Caco-2 (cell line): Measurements from ENCODE around the gene RHBDD1. TPM values are rescaled to one million over a fixed set of nuclear protein-coding genes. Genes with fewer than 3 reads are reported as not detected.
"Not testable (repeated sequence)": the region's sequence is repeated elsewhere in the genome, so short reads cannot be mapped to it uniquely, and the experiment has no call there.

Experiments
- BruUV-seq: library from RNA; stranded (reverse); fragments of 400-500 nt; replicated peaks from 2 replicates; lab custom pipeline; 2021; lab: Mats Ljungman, UMichigan
- CTCF ChIA-PET: fragments of 300-600 bp; sonication (Branson Sonifier 250); formaldehyde crosslinking; loops from one replicate; lab custom pipeline; 2022; ENCODE audit warnings: antibody characterized with exemption; lab: Charles Lee
- POLR2A ChIA-PET: fragments of 300-600 bp; sonication (Branson Sonifier 250); formaldehyde crosslinking; loops from one replicate; lab custom pipeline; 2022; ENCODE audit warnings: antibody characterized with exemption; lab: Charles Lee
- DNase-seq, 2 experiments: peaks; one replicate each; pipeline versions ENCODE4 v3.0.0 to v3.0.0-alpha.2; 2020 to 2022
- H3K27me3 ChIP-seq: replicated peaks from 2 replicates; pipeline ENCODE4 v1.6.0; 2011; ENCODE audit warnings: low read length; ENCODE audit not compliant: control insufficient read depth, insufficient read depth
- H3K36me3 ChIP-seq: 2 replicates; pipeline ENCODE4 v1.5.1; 2011; ENCODE audit warnings: low read length; ENCODE audit not compliant: control insufficient read depth, insufficient read depth
- H3K4me1 ChIP-seq: fragments of 250-450 bp; sonication (Bioruptor Pico); 2 replicates; pipeline ENCODE4 v1.5.1; 2020; ENCODE audit warnings: mild to moderate bottlenecking
- H3K4me3 ChIP-seq: 2 replicates; pipeline ENCODE4 v1.5.1; 2011; ENCODE audit warnings: low read depth, mild to moderate bottlenecking, control low read depth, low read length
- H3K9me3 ChIP-seq: fragments of 250-450 bp; sonication (Bioruptor Pico); 2 replicates; pipeline ENCODE4 v1.5.1; 2020; ENCODE audit warnings: mild to moderate bottlenecking, moderate library complexity
- H3K27ac Mint-ChIP-seq: one replicate; pipeline ENCODE4 v1.8.0; 2022; ENCODE audit warnings: mixed read lengths; ENCODE audit not compliant: unreplicated experiment
- H3K27me3 Mint-ChIP-seq: one replicate; pipeline ENCODE4 v1.8.0; 2022; ENCODE audit warnings: mixed read lengths; ENCODE audit not compliant: insufficient read depth, unreplicated experiment
- H3K36me3 Mint-ChIP-seq: one replicate; pipeline ENCODE4 v1.8.0; 2022; ENCODE audit warnings: mild to moderate bottlenecking, mixed read lengths; ENCODE audit not compliant: insufficient read depth, unreplicated experiment
- H3K4me1 Mint-ChIP-seq: one replicate; pipeline ENCODE4 v1.8.0; 2022; ENCODE audit warnings: low read depth, mixed read lengths; ENCODE audit not compliant: unreplicated experiment
- H3K4me3 Mint-ChIP-seq: one replicate; pipeline ENCODE4 v1.8.0; 2022; ENCODE audit warnings: mild to moderate bottlenecking, moderate library complexity, mixed read lengths; ENCODE audit not compliant: unreplicated experiment
- H3K9me3 Mint-ChIP-seq: one replicate; pipeline ENCODE4 v1.8.0; 2022; ENCODE audit warnings: mixed read lengths; ENCODE audit not compliant: unreplicated experiment
- intact Hi-C: fragments of 100-400 bp; cut with micrococcal nuclease; formaldehyde crosslinking; loops from one replicate; pipeline ENCODE4 v1.10.0; 2022; ENCODE audit not compliant: unreplicated experiment
- total RNA-seq: library from RNA; stranded (reverse); gene quantifications from 2 replicates; pipeline ENCODE4 v1.2.3, GENCODE V29; 2022
- TF ChIP-seq, protein P1 (sequence below), 2 experiments: fragments of 200-600 bp in 1 of 2; IDR thresholded peaks; 1 replicate in 1 of 2; 2 replicates in 1 of 2; pipeline versions ENCODE4 v1.5.1 to v1.8.0; 2011 to 2022; ENCODE audit warnings: antibody characterized with exemption in 1 of 2, control low read depth in 1 of 2, inconsistent platforms in 1 of 2, low read depth in 1 of 2, low read length in 1 of 2, mild to moderate bottlenecking in 1 of 2, moderate library complexity in 1 of 2; ENCODE audit not compliant: insufficient read depth in 1 of 2, severe bottlenecking in 1 of 2, unreplicated experiment in 1 of 2

The RHBDD1 gene
- total RNA-seq, 1 experiment from 2014 or later, result 14.3 TPM

DNA sequence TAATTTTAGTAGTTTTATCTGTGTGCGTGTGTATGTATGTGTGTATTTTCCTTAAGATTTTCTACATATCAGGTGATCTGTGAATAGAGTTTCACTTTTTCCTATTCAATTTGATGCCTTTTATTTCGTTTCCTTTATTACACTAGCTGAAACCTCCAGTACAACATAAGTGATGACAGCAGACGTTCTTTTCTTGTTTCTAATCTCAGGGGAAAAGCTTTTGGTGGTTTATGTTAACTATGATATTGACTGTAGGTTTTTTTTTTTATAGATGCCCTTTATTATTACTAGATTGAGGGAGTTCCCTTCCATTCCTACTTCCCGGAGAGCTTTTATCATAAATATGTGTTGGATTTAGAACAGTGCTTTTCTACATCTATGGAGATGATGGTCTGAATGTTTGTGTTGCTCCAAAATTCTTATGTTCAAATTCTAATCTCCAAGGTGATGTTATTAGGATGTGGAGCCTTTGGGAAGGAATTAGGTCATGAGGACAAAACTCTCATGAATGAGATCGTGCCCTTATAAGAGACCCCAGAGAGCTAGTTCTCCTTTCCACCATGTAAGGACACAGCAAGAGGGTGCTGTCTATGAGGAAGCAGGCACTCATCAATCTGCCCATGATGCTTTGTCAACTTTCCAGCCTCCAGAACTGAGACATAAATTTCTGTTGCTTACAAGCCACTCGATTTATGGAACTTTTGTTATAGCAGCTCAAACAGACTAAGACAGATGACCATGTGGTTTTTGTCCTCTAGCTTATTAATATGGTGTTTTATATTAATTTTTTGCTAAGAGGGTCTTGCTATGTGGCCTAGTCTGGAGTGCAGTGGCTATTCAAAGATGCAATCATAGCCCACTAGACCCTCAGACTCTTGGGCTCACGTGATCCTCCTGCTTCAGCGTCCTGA lies 5.9 kb upstream of the RHBDD1 start:
- Mint-ChIP-seq H3K4me1 (no peaks in the 10 kb centered on the region), H3K9me3 (no peaks in the 10 kb centered on the region), H3K4me3 (no peak overlapping the region), H3K27ac (no peak overlapping the region), H3K27me3 (no peaks in the 10 kb centered on the region), H3K36me3 (peaks cover 5% of the 10 kb centered on the region)
- BruUV-seq, result no TSS peak
- ChIA-PET CTCF (interaction anchor here (0.6 kb wide), 1 partner anchor 220 kb away, joined by 3 read pairs; no protein-coding TSS in a partner anchor), POLR2A (no interaction called here)
- Histone ChIP-seq H3K4me3 (no peak overlapping the region), H3K4me1 (0 out of 2 replicates have a peak, but pooled peaks cover 5% of the 10 kb centered on the region), H3K27me3 (no peaks in the 10 kb centered on the region), H3K36me3 (no peaks in the 10 kb centered on the region), H3K9me3 (no peaks in the 10 kb centered on the region)
- intact Hi-C loops, result no loop called here
- TF ChIP-seq, protein P1, sequence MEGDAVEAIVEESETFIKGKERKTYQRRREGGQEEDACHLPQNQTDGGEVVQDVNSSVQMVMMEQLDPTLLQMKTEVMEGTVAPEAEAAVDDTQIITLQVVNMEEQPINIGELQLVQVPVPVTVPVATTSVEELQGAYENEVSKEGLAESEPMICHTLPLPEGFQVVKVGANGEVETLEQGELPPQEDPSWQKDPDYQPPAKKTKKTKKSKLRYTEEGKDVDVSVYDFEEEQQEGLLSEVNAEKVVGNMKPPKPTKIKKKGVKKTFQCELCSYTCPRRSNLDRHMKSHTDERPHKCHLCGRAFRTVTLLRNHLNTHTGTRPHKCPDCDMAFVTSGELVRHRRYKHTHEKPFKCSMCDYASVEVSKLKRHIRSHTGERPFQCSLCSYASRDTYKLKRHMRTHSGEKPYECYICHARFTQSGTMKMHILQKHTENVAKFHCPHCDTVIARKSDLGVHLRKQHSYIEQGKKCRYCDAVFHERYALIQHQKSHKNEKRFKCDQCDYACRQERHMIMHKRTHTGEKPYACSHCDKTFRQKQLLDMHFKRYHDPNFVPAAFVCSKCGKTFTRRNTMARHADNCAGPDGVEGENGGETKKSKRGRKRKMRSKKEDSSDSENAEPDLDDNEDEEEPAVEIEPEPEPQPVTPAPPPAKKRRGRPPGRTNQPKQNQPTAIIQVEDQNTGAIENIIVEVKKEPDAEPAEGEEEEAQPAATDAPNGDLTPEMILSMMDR (IDR thresholded peaks at IDR 0.05; ENCODE audit: insufficient read depth in 1 of 2, low read depth in 1 of 2, low read length in 1 of 2, severe bottlenecking in 1 of 2, unreplicated experiment in 1 of 2), result no peak
- DNase-seq, result no peak

DNA sequence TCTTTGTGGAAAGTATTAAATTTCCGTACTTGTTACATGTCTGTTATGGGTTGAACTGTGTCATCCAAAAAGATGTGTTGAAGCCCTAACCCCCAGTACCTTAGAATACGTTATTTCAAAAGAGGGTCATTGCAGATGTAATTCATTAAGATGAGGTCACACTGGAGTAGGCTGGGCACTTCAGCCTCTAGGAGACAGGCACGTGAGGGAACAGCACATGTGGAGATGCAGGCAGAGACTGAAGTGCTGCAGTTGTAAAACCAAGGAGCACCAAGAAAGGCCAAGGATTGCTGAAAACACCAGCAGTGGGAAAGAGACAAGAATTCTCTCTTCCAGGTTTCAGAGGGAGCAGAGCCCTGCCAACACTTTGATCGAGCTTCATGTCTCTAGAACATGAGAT lies 4.6 kb upstream of the RHBDD1 start:
- H3K4me1 ChIP-seq, result 0 out of 2 replicates have a peak, but pooled peaks cover 5% of the 10 kb centered on the region
- ChIA-PET POLR2A (no interaction called here), CTCF (no interaction called here)
- intact Hi-C loops, result no loop called here
- Mint-ChIP-seq H3K27ac (no peak overlapping the region), H3K4me1 (no peaks in the 10 kb centered on the region), H3K9me3 (no peaks in the 10 kb centered on the region), H3K4me3 (no peak overlapping the region), H3K27me3 (no peaks in the 10 kb centered on the region), H3K36me3 (peaks cover 14% of the 10 kb centered on the region)
- no peaks in the 10 kb centered on the region for H3K36me3 ChIP-seq
- TF ChIP-seq, protein P1 (IDR thresholded peaks at IDR 0.05; ENCODE audit: insufficient read depth in 1 of 2, low read depth in 1 of 2, low read length in 1 of 2, severe bottlenecking in 1 of 2, unreplicated experiment in 1 of 2), result no peak
- DNase-seq, result no peak
- H3K9me3 ChIP-seq, result no peaks in the 10 kb centered on the region
- no peak overlapping the region for H3K4me3 ChIP-seq
- no TSS peak for BruUV-seq
- no peaks in the 10 kb centered on the region for H3K27me3 ChIP-seq

DNA sequence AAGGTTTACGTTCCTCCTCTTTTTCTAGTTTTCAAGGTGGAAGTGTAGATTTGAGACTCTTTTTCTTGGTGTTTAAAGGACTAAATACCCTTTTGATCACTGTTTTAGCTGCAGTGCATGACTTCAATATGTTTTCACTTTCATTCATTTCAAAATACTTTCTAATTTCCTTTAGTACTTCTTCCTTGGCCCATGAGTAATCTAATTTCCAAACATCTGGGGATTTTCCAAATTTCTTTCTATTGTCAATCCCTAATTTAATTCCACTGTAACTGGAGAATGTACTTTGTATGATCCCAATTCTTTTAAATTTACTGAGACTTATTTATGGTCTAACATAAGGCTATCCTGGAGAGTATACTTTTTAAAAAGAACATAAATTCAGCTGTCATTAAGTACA lies 3.8 kb upstream of the RHBDD1 start:
- 0 out of 2 replicates have a peak, but pooled peaks cover 5% of the 10 kb centered on the region for H3K4me1 ChIP-seq
- no peak for DNase-seq
- no peak overlapping the region for H3K4me3 ChIP-seq
- H3K27me3 ChIP-seq, result no peaks in the 10 kb centered on the region
- TF ChIP-seq, protein P1 (IDR thresholded peaks at IDR 0.05; ENCODE audit: insufficient read depth in 1 of 2, low read depth in 1 of 2, low read length in 1 of 2, severe bottlenecking in 1 of 2, unreplicated experiment in 1 of 2), result no peak
- H3K4me3 Mint-ChIP-seq, result no peak overlapping the region
- no peak overlapping the region for H3K27ac Mint-ChIP-seq
- H3K9me3 Mint-ChIP-seq, result no peaks in the 10 kb centered on the region
- peaks cover 15% of the 10 kb centered on the region for H3K36me3 Mint-ChIP-seq
- no peaks in the 10 kb centered on the region for H3K4me1 Mint-ChIP-seq
- no peaks in the 10 kb centered on the region for H3K27me3 Mint-ChIP-seq
- POLR2A ChIA-PET, result no interaction called here
- CTCF ChIA-PET, result no interaction called here
- no TSS peak for BruUV-seq
- H3K9me3 ChIP-seq, result no peaks in the 10 kb centered on the region
- intact Hi-C loops, result no loop called here
- no peaks in the 10 kb centered on the region for H3K36me3 ChIP-seq

DNA sequence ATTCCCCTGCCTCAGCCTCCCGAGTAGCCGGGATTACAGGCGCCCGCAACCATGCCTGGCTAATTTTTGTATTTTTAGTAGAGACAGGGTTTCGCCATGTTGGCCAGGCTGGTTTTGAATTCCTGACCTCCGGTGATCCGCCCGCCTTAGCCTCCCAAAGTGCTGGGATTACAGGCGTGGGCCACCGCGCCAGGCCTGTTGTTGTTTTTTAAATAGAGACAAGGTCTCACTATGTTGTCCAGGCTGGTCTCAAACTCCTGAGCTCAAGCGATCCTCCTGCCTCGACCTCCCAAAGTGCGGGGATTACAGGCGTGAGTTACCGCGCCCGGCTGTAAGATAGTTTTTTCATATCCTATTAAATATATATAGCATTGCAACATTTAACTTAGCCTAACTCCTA lies 974 bp upstream of the RHBDD1 start:
- CTCF ChIA-PET, result interaction anchor here (1.2 kb wide), 1 partner anchor 151 kb away, joined by 4 read pairs; no protein-coding TSS in a partner anchor
- H3K4me1 Mint-ChIP-seq, BruUV-seq, DNase-seq, H3K9me3 Mint-ChIP-seq, H3K9me3 ChIP-seq, H3K27me3 Mint-ChIP-seq, H3K27me3 ChIP-seq, H3K36me3 ChIP-seq, intact Hi-C loops: not testable (repeated sequence)
- Histone ChIP-seq H3K4me3 (peak overlapping the region; percentile 59), H3K4me1 (peaks cover 12% of the 10 kb centered on the region; the same call in 1 of the 2 replicates)
- POLR2A ChIA-PET, result interaction anchor here (0.5 kb wide), 1 partner anchor 1044 kb away, joined by 3 read pairs; no protein-coding TSS in a partner anchor
- peak overlapping the region; percentile 94 for H3K27ac Mint-ChIP-seq
- peak overlapping the region; percentile 90 for H3K4me3 Mint-ChIP-seq
- H3K36me3 Mint-ChIP-seq, result peaks cover 15% of the 10 kb centered on the region
